Large intestine (tissue), 3 donors: ENCODE results near the gene HTN3. TPM values are rescaled to one million over a fixed set of nuclear protein-coding genes. Genes with fewer than 3 reads are reported as not detected.
"Not testable (repeated sequence)": the region's sequence is repeated elsewhere in the genome, so short reads cannot be mapped to it uniquely, and the experiment has no call there.

Experiments used
- DNase-seq, 2 donors: peaks; one replicate each; pipeline versions ENCODE4 v3.0.0 to v3.0.0-alpha.2; 2013
- H3K27ac ChIP-seq: one replicate; pipeline ENCODE4 v1.5.1; 2013; ENCODE audit warnings: low read length
- H3K27me3 ChIP-seq: 2 replicates; pipeline ENCODE4 v1.6.1; 2013; ENCODE audit warnings: low read length; ENCODE audit not compliant: control insufficient read depth, insufficient read depth
- H3K36me3 ChIP-seq: 2 replicates; pipeline ENCODE4 v1.6.1; 2013; ENCODE audit warnings: low read length; ENCODE audit not compliant: control insufficient read depth, insufficient read depth
- H3K4me1 ChIP-seq: one replicate; pipeline ENCODE4 v1.6.1; 2013; ENCODE audit warnings: low read length; ENCODE audit not compliant: control insufficient read depth, insufficient read depth
- H3K4me3 ChIP-seq: one replicate; pipeline ENCODE4 v1.5.1; 2013; ENCODE audit warnings: low read length
- H3K9me3 ChIP-seq: one replicate; pipeline ENCODE4 v1.6.1; 2013; ENCODE audit warnings: mild to moderate bottlenecking, low read depth, low read length, moderate library complexity; ENCODE audit not compliant: control insufficient read depth
- WGBS: methylation state at CpG from one replicate; pipeline ENCODE4 v1.1.5; 2013; ENCODE audit warnings: low lambda C conversion rate; ENCODE audit not compliant: insufficient coverage; 5-methylcytosine and 5-hydroxymethylcytosine counted together
- polyA plus RNA-seq: library from polyadenylated mRNA; unstranded; fragments of 120-200 nt; gene quantifications from one replicate; pipeline ENCODE4 v1.2.1, GENCODE V29; 2013

The HTN3 gene
- polyA plus RNA-seq, 1 donor = not detected

- H3K27ac ChIP-seq = no peak overlapping the region
- no peak overlapping the region for H3K4me3 ChIP-seq
- no peak for DNase-seq
- H3K9me3 ChIP-seq = no peaks in the 10 kb centered on the region
- H3K36me3 ChIP-seq = no peaks in the 10 kb centered on the region
- no peaks in the 10 kb centered on the region for H3K4me1 ChIP-seq
- no peaks in the 10 kb centered on the region for H3K27me3 ChIP-seq
- 86% methylated on average over 2 of the region's 2 CpGs for WGBS
Observed at GRCh38 chr4:70023218-70023617, 5.0 kb upstream of the HTN3 start.

DNA sequence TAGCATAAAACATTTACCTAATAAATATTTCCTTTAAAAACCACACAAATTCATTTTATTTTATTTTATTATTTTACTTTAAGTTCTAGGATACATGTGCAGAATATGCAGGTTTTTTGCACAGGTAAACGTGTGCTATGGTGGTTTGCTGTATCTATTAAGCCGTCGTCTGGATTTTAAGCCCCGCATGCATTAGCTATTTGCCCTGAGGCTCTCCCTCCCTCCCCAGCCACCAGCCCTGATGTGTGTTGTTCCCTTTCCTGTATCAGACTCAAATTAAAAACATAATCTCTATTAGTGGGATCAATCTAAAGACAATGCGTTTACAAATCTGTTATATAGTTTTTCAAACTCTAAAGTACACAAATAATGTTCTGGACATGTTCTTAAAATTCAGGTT is 1.2 kb upstream of the HTN3 start:
- Histone ChIP-seq H3K27ac (no peak overlapping the region), H3K9me3 (no peaks in the 10 kb centered on the region), H3K27me3 (no peaks in the 10 kb centered on the region), H3K4me3 (no peak overlapping the region), H3K4me1 (no peaks in the 10 kb centered on the region), H3K36me3 (no peaks in the 10 kb centered on the region)
- DNase-seq = no peak
- WGBS = no CpG with 5 or more reads among the region's 5 CpGs

GRCh38 chr4:70037559-70037958 is 9.3 kb downstream of the HTN3 start:
- no CpG with 5 or more reads among the region's 18 CpGs for WGBS
- H3K4me3 ChIP-seq, H3K36me3 ChIP-seq, H3K27ac ChIP-seq, H3K4me1 ChIP-seq, H3K27me3 ChIP-seq, DNase-seq: not testable (repeated sequence)
- H3K9me3 ChIP-seq = peaks cover 12% of the 10 kb centered on the region

DNA sequence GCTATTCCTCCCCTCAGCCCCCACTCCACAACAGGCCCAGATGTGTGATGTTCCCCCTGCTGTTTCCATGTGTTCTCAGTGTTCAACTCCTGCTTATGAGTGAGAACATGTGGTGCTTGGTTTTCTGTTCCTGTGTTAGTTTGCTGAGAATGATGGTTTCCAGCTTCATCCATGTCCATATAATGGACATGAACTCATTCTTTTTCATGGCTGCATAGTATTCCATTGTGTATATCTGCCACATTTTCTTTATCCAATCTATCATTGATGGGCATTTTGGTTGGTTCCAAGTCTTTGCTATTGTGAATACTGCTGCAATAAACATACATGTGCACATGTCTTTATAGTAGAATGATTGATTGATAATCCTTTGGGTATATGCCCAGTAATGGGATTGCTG is 11.7 kb downstream of the HTN3 start:
- DNase-seq, H3K27ac ChIP-seq, H3K4me3 ChIP-seq, H3K36me3 ChIP-seq, H3K27me3 ChIP-seq, H3K4me1 ChIP-seq: not testable (repeated sequence)
- H3K9me3 ChIP-seq = peaks cover 12% of the 10 kb centered on the region

GRCh38 chr4:70041652-70042286 is 13.5 kb downstream of the HTN3 start:
- no CpG with 5 or more reads among the region's 7 CpGs for WGBS
- no peaks in the 10 kb centered on the region for H3K4me1 ChIP-seq
- H3K9me3 ChIP-seq = peaks cover 10% of the 10 kb centered on the region

DNA sequence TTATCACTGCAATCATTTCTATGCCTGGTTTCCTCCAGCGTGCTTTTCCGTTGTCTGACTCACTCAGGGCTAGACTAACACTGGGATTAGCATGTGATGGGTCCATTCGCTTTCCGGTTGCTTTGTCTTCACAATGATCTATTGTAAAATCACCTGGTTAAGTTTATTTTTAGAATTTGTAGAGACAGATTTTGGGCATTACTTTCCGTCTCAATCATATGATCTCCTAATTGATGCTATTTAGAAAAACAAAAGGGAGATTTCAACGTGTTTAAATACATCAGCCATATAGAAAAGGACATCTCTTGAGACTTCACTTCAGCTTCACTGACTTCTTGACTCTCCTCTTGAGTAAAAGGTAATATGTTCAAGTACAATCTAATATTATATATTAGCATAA is 21.9 kb downstream of the HTN3 start, which contains the start of gene HTN1:
HTN1 (plus strand) TSS at position 301 of the 400 bp plus-strand sequence. CDS start 2,639 bp downstream, outside the sequence.
- H3K4me3 ChIP-seq, H3K9me3 ChIP-seq, H3K27me3 ChIP-seq, DNase-seq, H3K4me1 ChIP-seq, H3K27ac ChIP-seq, H3K36me3 ChIP-seq: not testable (repeated sequence)
- 60% methylated on average over 1 of the region's 6 CpGs for WGBS

More at GRCh38 chr4:70041652-70042286, 13.5 kb downstream of the HTN3 start:
- H3K27ac ChIP-seq = no peak overlapping the region
- H3K4me3 ChIP-seq = no peak overlapping the region
- H3K27me3 ChIP-seq = no peaks in the 10 kb centered on the region
- DNase-seq = no peak
- H3K36me3 ChIP-seq = no peaks in the 10 kb centered on the region

- not testable (repeated sequence) for H3K27ac ChIP-seq, DNase-seq, H3K9me3 ChIP-seq, H3K4me1 ChIP-seq, H3K36me3 ChIP-seq, H3K4me3 ChIP-seq, H3K27me3 ChIP-seq
- no CpG with 5 or more reads among the region's 1 CpG for WGBS
Observed at GRCh38 chr4:70056534-70056933, 28.3 kb downstream of the HTN3 start.

GRCh38 chr4:70057651-70058050 is 29.4 kb downstream of the HTN3 start:
- H3K4me3 ChIP-seq = no peak overlapping the region
- no peaks in the 10 kb centered on the region for H3K27me3 ChIP-seq
- no peaks in the 10 kb centered on the region for H3K9me3 ChIP-seq
- no peaks in the 10 kb centered on the region for H3K4me1 ChIP-seq
- DNase-seq = no peak
- no CpG with 5 or more reads among the region's 1 CpG for WGBS
- H3K36me3 ChIP-seq = no peaks in the 10 kb centered on the region
- H3K27ac ChIP-seq = no peak overlapping the region

DNA sequence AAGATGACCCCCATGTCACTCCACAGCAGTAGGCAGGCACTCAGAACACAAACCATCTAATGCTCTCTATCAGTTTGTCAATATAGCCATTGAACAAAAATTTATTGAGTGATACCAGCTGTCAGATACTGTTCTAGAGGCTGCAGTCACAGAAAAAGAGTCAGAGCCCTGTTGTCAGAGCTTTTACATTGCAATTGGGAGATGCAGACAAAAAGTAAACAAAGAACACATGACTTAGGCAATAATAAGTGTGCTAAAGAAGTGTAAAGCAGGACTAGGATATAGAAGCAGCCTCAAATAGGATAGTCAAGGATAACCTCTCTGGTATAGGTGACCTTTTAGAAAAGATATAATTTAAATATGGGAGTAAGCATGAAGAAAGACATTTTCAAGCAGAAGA is 30.9 kb downstream of the HTN3 start:
- Histone ChIP-seq H3K4me3 (no peak overlapping the region), H3K4me1 (no peaks in the 10 kb centered on the region), H3K9me3 (no peaks in the 10 kb centered on the region), H3K36me3 (no peaks in the 10 kb centered on the region), H3K27ac (no peak overlapping the region), H3K27me3 (no peaks in the 10 kb centered on the region)
- no peak for DNase-seq

DNA sequence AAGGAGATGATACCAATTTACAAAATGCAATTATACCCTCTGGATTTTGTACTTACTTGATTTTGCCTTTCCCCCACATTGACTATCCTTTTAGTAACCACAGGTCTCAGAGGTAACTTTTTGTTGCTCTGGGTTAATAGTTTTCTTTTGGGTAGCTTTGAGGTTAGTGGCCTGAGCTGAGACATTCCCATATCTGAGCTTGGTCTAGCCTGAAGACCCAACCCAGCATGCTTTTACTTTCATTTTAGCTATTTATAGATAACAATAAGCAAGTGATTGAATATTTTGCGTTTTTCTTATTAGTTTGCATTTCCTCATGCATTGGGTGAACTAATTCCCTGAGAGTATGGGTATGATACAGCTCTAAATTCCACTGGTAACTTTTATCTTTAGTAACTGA is 33.7 kb downstream of the HTN3 start:
- no peak overlapping the region for H3K27ac ChIP-seq
- no peak for DNase-seq
- 100% methylated on average over 1 of the region's 1 CpG for WGBS
- H3K9me3 ChIP-seq = no peaks in the 10 kb centered on the region
- H3K4me3 ChIP-seq = no peak overlapping the region
- H3K4me1 ChIP-seq = no peaks in the 10 kb centered on the region
- no peaks in the 10 kb centered on the region for H3K36me3 ChIP-seq
- no peaks in the 10 kb centered on the region for H3K27me3 ChIP-seq

DNA sequence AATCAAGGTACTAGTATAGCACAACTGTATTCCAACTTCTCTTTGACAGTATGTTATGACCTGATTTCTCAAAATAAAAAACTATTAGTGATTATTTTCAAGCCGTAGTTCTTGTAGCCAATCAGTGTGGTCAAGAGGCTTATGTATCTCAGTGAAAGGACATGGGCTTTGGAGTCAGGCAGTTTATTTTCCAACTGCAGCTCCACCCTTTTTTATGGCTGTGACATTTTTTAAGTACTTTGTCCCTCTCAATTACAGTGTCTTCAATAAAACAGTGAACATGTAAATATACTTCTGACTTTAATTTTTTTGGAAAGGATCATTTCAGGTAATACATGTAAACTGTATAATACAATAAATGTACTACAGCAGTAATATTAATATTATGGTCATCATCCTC is 51.9 kb downstream of the HTN3 start:
- Histone ChIP-seq H3K4me1 (no peaks in the 10 kb centered on the region), H3K27me3 (no peaks in the 10 kb centered on the region), H3K4me3 (no peak overlapping the region), H3K36me3 (no peaks in the 10 kb centered on the region), H3K27ac (no peak overlapping the region), H3K9me3 (no peaks in the 10 kb centered on the region)
- no peak for DNase-seq
- 40% methylated on average over 1 of the region's 1 CpG for WGBS
